Ovary (tissue), 3 donors: Measurements from ENCODE around the gene GALNT17.

Source experiments
- POLR2A ChIP-seq: fragments of 450-650 bp; IDR thresholded peaks from one replicate; pipeline ENCODE4 v1.6.1; 2017; ENCODE audit warnings: antibody characterized with exemption, mild to moderate bottlenecking, moderate library complexity
- TF ChIP-seq, protein P1 (sequence below), 3 donors: fragments of 450-650 bp in 2 of 3; fragments of 200-600 bp in 1 of 3; IDR thresholded peaks; one replicate each; pipeline versions ENCODE4 v1.5.1 to v1.8.0; 2016 to 2022; ENCODE audit warnings: antibody characterized with exemption in 3 of 3, mild to moderate bottlenecking in 1 of 3
- donor health status: DM: no; HTN: no; CAD: no.

GRCh38 chr7:71095266-71095860 is 36.6 kb upstream of the GALNT17 start:
- TF ChIP-seq, protein P1, sequence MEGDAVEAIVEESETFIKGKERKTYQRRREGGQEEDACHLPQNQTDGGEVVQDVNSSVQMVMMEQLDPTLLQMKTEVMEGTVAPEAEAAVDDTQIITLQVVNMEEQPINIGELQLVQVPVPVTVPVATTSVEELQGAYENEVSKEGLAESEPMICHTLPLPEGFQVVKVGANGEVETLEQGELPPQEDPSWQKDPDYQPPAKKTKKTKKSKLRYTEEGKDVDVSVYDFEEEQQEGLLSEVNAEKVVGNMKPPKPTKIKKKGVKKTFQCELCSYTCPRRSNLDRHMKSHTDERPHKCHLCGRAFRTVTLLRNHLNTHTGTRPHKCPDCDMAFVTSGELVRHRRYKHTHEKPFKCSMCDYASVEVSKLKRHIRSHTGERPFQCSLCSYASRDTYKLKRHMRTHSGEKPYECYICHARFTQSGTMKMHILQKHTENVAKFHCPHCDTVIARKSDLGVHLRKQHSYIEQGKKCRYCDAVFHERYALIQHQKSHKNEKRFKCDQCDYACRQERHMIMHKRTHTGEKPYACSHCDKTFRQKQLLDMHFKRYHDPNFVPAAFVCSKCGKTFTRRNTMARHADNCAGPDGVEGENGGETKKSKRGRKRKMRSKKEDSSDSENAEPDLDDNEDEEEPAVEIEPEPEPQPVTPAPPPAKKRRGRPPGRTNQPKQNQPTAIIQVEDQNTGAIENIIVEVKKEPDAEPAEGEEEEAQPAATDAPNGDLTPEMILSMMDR (IDR thresholded peaks at IDR 0.05) = no peak
- no peak for TF ChIP-seq POLR2A
